ENCODE data around the gene ESPNL.
"Not testable (repeated sequence)": the region's sequence is repeated elsewhere in the genome, so short reads cannot be mapped to it uniquely, and the experiment has no call there.

Gene ESPNL

DNA sequence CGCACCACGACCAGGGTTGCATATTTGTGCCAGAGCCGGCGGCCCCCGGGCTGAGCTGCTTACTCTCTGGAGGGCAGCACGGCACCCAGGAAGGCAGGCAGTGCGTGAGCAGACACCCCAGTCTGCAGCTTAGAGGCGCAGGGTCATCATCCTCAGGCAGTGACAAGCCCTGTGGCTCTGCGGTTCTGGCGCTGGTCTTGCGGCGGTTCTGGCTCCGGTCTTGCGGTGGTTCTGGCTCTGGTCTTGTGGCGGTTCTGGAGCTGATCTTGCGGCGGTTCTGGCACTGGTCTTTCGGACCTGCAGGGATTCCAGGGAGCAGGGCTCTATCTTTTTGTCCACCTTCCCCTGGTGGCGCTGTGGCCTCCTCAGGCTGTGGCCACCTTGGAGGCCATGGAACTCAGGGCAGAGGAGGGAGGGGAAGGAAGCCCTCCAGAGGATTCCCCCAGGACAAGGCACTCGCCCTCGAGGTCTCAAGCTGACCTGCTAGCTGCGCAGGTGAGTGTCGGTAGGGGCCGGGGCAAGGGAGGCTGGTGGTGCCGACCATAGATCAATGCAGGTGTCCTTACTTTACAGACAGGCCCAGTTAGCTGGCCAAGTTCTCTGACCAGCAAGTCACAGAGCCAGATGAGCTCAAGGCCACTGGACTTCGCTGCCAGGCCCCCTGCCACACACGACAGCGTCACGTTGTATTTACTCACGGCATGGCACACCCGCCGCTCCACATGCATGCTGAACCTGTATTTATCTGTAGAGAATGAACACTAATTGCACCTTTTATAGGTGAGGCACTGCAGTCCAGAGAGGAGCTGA is 14.9 kb downstream of the ESPNL start:
- DNase-seq (ENCODE audit: low read depth) = no peak

DNA sequence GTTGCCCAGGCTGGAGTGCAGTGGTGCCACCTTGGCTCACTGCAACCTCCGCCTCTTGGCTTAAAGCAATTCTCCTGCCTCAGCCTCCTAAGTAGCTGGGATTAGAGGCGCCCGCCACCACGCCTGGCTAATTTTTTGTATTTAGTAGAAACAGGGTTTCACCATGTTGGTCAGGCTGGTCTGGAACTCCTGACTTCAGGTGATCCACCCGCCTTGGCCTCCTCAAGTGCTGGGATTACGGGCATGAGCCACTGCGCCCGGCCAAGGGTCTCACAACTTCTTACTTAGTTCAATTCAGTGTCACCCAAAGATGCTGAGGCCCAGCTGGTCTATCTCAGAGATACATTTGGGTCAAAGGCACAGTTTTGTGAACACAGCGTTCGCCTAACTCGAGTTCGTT is 15.6 kb downstream of the ESPNL start:
- not testable (repeated sequence) for DNase-seq (ENCODE audit: low read depth)

DNA sequence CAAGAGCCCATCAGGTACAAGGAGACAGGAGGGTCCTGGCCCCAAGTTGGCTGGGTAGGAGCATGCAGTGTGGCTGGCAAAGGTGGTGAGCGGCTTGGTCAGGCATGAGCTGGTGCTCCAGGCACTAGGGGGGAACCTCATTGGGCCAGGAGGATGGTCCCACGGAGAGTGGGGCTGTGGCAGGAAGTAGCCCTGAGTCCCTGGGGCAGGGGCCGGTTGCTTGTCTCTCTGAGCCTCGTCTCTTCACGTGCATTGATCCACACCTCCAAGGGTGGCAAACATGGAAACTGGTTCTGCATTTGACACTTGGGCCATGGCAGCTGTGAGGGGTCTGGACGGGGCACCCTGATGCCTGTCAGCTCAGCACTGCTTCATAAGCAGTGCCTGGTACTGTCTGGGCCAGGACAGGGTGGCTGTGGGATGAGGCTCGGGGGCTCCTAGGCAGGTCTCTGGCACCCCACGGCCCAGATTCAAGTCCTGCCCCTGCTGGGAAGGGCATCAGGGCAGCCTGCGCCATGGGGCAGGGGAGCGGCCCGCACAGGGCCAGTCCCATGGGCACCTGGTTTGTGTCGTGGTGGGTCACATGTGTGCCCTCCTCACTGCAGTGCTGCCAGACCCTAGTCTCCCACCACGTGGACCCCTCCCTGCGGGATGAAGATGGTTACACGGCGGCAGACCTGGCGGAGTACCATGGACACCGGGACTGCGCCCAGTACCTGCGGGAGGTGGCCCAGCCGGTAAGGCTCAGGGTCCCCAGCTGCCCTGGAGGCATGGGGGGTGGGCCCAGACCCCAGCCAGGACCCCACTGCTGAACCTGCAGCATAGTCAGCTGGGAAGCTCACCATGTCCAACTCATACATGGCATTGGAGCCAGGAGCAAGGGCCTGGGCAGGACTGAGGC is 16.4 kb downstream of the ESPNL start:
- DNase-seq (ENCODE audit: low read depth) = no peak

DNA sequence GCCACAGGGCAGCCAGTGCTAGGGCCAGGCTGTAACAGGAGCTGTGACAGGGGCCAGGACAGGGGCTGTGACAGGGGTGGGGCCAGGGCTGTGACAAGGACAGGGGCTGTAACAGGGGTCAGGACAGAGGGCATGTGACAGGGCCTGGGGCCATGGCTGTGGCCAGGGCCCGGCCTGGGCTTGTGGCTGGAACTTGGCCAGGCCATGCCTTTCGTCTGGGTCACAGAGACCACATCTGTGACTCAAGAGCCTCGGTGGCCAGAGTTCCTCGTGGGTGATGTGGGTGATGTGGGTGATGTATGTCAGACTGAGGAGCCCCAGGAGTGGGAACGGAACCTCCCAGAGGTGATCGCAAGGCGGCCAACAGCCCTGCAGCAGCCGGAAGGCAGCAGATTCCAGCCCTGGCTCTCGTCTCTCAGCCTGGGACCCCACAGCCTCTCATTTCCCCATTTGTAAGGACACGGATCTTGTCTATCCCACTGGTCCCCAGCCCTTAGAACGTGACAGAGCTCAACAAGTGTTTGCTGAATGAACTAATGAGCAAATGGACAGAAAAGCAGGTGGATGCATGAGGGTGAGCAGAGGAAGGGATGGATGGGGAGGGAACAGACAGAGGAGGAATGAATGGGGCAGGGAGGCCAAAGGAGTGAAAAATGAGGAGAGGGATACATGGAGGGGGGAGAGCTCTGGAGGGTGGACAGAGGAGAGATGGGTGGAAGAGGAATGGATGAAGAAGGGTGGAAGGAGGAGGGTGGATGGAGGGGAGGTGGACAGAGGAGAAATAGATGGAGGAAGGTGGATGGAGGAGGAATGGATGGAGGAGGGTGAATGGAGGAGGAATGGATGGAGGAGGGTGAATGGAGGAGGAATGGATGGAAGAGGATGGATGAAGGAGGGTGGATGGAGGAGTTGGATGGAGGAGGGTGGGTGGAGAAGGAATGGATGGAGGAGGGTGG is 17.3 kb downstream of the ESPNL start:
- no peak for DNase-seq (ENCODE audit: low read depth)

DNA sequence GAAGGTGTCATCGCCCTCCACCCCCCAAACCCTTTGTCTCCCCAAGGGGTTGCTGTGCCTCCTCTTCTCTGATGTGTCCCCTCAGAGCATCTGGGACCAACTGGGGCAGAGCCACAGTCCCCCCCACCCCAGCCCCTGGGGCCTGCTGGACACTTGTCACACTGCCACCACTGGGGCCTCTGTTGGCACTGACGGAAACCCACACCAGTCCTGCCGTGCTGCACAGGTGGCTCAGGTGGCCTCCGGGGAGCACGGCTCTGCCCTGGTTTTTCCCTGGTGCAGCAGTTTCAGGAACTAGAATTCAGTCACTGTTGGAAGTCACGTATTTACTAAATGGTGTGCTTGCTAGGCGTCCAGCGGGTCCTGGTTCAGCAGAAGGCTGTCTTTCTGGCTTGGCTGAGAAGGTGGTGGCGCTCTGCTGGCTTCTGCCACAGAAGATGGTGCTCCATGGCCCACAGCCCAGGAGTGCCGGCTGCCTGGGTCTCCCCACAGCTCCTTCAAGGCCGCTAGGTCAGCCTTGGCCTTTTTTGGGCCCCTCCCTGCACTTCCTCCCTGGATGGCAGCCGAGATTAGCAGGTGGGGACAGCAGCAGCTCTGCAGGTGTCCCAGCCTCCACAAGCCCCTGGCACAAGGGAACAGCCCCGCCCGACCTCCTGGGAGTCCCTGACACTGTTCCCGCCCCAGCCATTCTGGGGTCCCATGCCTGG is 19.8 kb downstream of the ESPNL start:
- DNase-seq (ENCODE audit: low read depth) = no peak

DNA sequence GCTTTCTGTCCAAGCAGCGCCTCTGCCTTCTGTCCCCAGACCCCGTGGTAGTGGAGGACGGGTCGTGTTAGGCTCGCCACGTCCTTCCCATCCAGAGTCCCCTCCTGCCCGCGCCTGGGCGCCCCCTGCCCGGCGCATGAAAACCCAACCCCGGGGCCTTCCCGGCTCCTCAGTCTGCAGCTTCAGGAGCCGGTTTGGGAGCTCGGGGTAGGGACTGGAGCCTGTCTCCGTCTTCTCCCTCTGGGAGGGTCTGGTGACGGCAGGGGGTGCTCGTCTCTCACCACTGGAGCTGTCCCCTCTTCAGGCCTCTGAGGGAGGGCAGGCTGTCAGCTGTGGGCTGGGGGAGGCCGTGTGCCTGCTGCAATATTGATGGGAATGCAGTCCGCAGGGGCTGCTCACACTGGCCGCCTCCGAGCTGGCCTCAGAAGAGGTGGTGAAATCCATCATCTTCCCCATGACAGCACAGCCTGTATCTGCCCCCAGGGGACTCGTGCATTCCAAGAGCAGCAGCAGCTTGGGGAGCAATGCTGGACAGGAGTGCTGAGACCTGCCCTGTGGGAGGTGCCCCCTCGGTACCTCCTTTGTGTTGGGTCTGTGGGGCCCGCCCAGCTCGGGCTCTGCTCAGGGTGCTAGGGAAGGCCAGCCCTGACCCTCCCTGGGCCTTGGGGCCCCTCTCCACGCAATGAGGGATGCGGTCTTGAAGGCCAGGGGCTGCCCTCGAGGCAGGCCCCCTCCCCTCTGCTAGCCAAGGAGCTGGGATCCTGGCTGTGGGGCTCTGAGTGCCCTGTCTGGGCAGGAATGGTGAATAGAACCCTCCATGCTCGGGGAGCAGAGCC is 20.5 kb downstream of the ESPNL start:
- no peak for DNase-seq (ENCODE audit: low read depth)

GRCh38 chr2:238121511-238122286 is 21.6 kb downstream of the ESPNL start:
- DNase-seq (ENCODE audit: low read depth) = no peak

DNA sequence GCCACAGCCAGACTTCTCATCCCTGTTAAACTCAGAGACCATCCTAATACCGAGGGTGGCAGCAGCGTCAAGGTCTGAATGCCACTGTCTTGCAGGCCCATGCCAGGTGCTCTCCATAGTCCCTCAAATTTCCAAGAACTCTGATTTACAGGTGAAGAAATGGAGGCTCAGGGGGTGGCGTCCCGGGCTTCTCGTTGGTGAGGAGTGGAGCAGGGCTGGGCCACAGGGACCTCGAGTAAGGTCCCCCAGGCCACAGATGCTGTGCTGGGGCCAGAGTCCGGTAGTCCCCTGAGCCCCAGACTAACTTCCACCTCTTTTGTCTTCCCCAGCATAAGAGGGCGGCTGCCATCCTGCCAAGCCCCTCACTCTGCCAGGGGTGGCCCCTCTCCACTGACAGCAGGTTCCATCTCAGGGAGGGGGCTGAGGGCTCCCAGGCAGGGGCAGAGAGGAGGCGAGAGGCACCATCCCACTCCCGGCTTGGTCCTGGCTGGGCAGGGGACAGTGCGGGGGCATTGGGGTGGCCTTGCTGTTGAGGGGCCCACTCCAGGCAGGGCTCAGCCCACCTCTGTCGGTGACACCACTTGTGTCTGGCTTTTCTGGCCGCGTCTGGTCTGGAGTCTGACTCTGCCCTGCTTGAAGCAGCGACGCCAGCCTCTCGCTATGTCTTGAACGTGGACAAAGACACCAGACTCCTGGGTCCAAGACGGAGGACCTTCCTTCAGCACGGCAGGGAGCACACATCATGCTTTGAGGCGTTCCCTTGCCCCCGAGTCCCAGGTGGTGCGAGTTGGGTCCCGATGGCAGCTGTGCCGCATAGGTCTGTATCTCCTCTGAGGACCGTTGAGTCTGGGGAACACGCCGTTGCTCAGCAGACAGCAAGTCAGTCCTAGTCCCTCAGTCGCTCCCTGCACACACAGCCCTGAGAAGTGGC is 22.4 kb downstream of the ESPNL start:
- DNase-seq (ENCODE audit: low read depth) = no peak

DNA sequence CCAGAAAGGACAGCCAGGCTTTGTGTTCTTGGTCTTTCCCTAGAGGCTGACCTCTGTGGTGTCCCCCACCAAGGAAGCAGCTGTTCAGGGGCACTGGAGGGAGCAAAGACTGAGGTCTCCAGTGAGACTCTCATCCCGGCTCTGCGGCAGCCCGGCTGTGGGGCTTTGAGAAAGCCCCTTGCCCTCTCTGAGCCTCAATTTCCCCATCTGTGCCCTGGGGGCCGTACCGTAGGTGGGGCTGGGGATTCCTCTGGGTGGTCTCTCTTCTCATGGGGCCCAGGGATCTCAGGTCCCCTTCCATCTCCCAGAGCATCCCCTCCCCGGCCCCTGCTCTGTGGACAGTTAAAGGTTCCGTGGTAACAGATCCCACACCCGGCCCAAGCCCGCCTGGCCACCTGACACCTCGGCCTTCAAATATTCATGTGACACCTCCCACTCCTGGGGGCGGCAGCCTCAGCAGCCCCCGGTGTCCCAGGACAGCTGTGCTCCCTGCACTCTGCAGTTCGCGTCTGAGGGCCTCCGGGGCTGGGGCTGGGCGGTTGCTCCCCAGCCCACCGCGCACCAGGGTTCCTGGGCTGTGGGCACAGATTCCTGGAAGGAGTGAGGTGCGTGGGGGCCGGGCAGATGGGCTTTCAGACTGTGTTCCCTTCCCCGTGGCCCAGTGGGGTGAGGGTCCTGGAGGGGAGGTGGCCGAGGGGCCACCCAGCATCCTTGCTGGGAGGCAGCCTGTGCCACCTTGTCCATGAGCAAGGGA is 23.3 kb downstream of the ESPNL start:
- no peak for DNase-seq (ENCODE audit: low read depth)

DNA sequence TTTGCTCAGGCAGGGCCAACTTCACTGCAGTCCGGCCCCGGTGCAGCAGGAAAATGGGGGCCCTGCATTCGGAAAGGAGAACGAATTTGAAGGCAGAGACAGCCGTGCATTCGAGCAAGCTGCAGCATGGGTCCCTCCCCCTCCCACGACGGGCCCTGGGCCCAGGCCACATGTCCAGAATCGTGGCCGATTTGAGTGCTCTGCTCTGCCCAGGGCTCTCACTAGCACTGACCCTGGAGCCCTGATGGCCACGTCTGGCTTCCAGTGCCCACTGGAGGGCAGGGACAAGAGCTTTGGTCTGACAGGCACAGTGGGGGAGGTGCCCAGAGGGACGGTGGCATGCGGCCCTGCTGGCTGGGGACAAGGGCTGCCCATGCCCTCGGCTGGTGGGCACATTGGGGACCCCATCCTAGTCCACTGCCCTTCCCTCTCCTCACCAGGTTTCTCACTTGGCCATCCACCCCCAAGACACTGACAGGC is 23.9 kb downstream of the ESPNL start:
- no peak for DNase-seq (ENCODE audit: low read depth)

DNA sequence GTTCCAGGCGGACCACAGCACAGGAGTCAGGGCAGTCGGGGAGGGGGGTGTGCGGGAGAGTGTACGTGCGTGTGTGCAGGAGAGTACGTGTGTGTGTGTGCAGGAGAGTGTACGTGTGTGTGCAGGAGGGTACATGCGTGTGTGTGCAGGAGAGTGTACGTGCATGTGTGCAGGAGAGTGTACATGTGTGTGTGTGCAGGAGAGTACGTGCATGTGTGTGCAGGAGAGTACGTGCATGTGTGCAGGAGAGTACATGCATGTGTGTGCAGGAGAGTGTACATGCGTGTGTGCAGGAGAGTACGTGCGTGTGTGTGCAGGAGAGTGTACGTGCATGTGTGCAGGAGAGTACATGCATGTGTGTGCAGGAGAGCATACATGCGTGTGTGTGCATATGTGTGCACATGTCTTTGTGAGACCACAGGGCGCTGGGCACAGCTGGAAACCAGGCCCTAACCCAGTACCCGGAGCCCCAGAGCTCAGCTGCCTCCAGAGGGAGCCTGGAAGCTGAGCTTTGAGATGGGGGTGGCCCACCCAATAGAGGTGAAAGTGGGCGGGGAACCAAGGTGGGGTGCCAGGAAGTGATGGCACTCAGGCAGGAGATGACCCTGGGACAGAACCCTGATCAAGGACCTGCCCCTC is 24.5 kb downstream of the ESPNL start:
- DNase-seq (ENCODE audit: low read depth) = no peak

- DNase-seq (ENCODE audit: low read depth) = no peak
Measured at GRCh38 chr2:238125127-238125885, 25.2 kb downstream of the ESPNL start.

DNA sequence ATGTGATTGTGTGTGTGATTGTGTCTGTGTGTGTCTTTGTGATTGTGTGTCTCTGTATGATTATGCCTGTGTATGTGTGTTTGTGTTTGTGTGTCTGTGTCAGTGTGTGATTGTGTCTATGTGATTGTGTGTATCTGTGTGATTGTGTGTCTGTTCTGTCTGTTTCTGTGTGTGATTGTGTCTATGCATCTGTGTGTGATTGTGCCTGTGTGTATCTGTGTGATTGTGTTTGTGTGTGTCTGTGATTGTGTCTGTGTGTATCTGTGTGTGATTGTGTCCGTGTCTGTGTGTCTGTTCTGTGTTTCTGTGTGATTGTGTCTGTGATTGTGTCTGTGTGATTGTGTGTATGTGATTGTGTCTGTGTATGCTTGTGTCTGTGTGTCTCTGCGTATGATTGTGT is 26.2 kb downstream of the ESPNL start:
- DNase-seq (ENCODE audit: low read depth) = no peak

- DNase-seq (ENCODE audit: low read depth) = no peak
Measured at GRCh38 chr2:238126775-238127164, 26.6 kb downstream of the ESPNL start.

GRCh38 chr2:238127165-238128060 is 27.3 kb downstream of the ESPNL start:
- DNase-seq (ENCODE audit: low read depth) = peak; percentile 18

Data from stromal cell of bone marrow (primary cell).